ENCODE measurements around the gene STAP1. TPM values are rescaled to one million over a fixed set of nuclear protein-coding genes. Genes with fewer than 3 reads are reported as not detected.

Gene STAP1
- polyA plus RNA-seq, 1 of the 3 experiments (the other 2 are of a cell fraction) = not detected

GRCh38 chr4:67545199-67546003, 13.1 kb upstream of the STAP1 start, which contains the start of gene CENPC (continued):
- TF ChIP-seq, protein P1, sequence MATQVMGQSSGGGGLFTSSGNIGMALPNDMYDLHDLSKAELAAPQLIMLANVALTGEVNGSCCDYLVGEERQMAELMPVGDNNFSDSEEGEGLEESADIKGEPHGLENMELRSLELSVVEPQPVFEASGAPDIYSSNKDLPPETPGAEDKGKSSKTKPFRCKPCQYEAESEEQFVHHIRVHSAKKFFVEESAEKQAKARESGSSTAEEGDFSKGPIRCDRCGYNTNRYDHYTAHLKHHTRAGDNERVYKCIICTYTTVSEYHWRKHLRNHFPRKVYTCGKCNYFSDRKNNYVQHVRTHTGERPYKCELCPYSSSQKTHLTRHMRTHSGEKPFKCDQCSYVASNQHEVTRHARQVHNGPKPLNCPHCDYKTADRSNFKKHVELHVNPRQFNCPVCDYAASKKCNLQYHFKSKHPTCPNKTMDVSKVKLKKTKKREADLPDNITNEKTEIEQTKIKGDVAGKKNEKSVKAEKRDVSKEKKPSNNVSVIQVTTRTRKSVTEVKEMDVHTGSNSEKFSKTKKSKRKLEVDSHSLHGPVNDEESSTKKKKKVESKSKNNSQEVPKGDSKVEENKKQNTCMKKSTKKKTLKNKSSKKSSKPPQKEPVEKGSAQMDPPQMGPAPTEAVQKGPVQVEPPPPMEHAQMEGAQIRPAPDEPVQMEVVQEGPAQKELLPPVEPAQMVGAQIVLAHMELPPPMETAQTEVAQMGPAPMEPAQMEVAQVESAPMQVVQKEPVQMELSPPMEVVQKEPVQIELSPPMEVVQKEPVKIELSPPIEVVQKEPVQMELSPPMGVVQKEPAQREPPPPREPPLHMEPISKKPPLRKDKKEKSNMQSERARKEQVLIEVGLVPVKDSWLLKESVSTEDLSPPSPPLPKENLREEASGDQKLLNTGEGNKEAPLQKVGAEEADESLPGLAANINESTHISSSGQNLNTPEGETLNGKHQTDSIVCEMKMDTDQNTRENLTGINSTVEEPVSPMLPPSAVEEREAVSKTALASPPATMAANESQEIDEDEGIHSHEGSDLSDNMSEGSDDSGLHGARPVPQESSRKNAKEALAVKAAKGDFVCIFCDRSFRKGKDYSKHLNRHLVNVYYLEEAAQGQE (IDR thresholded peaks at IDR 0.05; ENCODE audit: low read depth, low read length) = no peak
- TF ChIP-seq EP300 (IDR thresholded peaks at IDR 0.05; ENCODE audit: borderline replicate concordance in 1 of 2, low read depth in 1 of 2, low read length in 1 of 2) (no peak), TAF1 (IDR thresholded peaks at IDR 0.05; ENCODE audit: borderline replicate concordance, low read depth, low read length) (peak; percentile 88; the same call in 1 of the 2 replicates), EZH2phosphoT487 (IDR thresholded peaks at IDR 0.05; ENCODE audit: borderline replicate concordance, low read depth) (no peak), FOSL2 (IDR thresholded peaks at IDR 0.05; ENCODE audit: borderline replicate concordance, low read depth) (no peak), ELF1 (IDR thresholded peaks at IDR 0.05) (peak; percentile 83)
- TF ChIP-seq, protein P2, sequence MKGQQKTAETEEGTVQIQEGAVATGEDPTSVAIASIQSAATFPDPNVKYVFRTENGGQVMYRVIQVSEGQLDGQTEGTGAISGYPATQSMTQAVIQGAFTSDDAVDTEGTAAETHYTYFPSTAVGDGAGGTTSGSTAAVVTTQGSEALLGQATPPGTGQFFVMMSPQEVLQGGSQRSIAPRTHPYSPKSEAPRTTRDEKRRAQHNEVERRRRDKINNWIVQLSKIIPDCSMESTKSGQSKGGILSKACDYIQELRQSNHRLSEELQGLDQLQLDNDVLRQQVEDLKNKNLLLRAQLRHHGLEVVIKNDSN (IDR thresholded peaks at IDR 0.05; ENCODE audit: borderline replicate concordance, low read depth) = no peak

DNA sequence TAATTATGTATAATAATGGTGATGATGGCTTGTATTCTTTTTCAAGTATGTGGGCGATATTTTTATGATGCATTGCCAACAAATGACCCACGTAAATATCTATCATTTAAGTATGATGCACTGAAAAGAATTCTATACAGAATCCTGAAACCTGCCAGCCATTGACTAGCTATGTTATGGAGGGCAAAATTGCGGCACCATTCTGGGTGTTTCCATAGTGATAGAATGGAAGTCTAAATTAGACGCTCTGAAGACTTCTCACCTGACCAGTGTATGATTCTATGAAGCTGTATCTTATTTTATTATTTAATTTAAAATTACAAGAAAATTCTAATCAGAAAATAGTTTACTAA, 12.5 kb upstream of the STAP1 start:
- WGBS (ENCODE audit: low lambda C conversion rate) = 15% methylated on average over 4 of the region's 4 CpGs
- POLR2A ChIA-PET = no interaction called here
- peaks cover 8% of the 10 kb centered on the region for H3F3A ChIP-seq (replicated peaks; ENCODE audit: insufficient read depth)
- CTCF ChIA-PET = interaction anchor here (1.2 kb wide), 1 partner anchor 365 kb away, joined by 3 read pairs; no protein-coding TSS in a partner anchor
- no peaks in the 10 kb centered on the region for H3K9me2 ChIP-seq
- H2AFZ ChIP-seq (ENCODE audit: low read depth) = peak overlapping the region; percentile 95
- peak overlapping the region; percentile 66 to 69 for H3K4me3 ChIP-seq (ENCODE audit: low read depth in 2 of 2, low read length in 1 of 2)
- H3K9ac ChIP-seq = peak overlapping the region; percentile 79; the same call in 1 of the 2 replicates
- H3K9me3 ChIP-seq = no peaks in the 10 kb centered on the region
- peaks cover 0 to 17% of the 10 kb centered on the region in 2 experiments; a peak in 2 of 4 replicates for H3K4me1 ChIP-seq (ENCODE audit: control insufficient read depth in 1 of 2, insufficient read depth in 2 of 2, low read depth in 1 of 2, low read length in 1 of 2)
- H3K27me3 ChIP-seq (ENCODE audit: insufficient read depth) = no peaks in the 10 kb centered on the region
- peak overlapping the region; percentile 73; the same call in 1 of the 2 replicates for H3K4me2 ChIP-seq
- H4K20me1 ChIP-seq (ENCODE audit: insufficient read depth) = no peaks in the 10 kb centered on the region
- peak; percentile 11 for DNase-seq
- peaks cover 43% of the 10 kb centered on the region for H3K79me2 ChIP-seq (ENCODE audit: insufficient read depth)
- H3K27ac ChIP-seq (ENCODE audit: low read depth in 2 of 2, low read length in 1 of 2) = peak overlapping the region; percentile 69 to 91
- no peak for TF ChIP-seq NRF1 (IDR thresholded peaks at IDR 0.05; ENCODE audit: low read depth, low read length)
- TF ChIP-seq YY1 (IDR thresholded peaks at IDR 0.05; ENCODE audit: low read depth) = peak; percentile 38; the same call in 1 of the 2 replicates
- peaks cover 17 to 20% of the 10 kb centered on the region in 2 experiments for H3K36me3 ChIP-seq (replicated peaks in 1 of 2; ENCODE audit: control insufficient read depth in 1 of 2, insufficient read depth in 2 of 2, low read length in 1 of 2)

Data from SK-N-SH (cell line).